GM06990 (cell line): ENCODE data around the gene GLIS1.

ENCODE experiments used
- DNase-seq: peaks from one replicate; pipeline ENCODE4 v3.0.0-alpha.2; 2011; ENCODE audit not compliant: insufficient read length; ENCODE audit errors: extremely low read depth
- H3K27me3 ChIP-seq: replicated peaks from 2 replicates; pipeline ENCODE4 v1.6.0; 2011; ENCODE audit warnings: low read length; ENCODE audit not compliant: control insufficient read depth, insufficient read depth
- H3K36me3 ChIP-seq: 2 replicates; pipeline ENCODE4 v1.5.1; 2011; ENCODE audit warnings: low read length; ENCODE audit not compliant: control insufficient read depth, insufficient read depth
- H3K4me3 ChIP-seq: replicated peaks from 2 replicates; pipeline ENCODE4 v1.5.1; 2011; ENCODE audit warnings: low read depth, mild to moderate bottlenecking, control low read depth, low read length
- TF ChIP-seq, protein P1 (sequence below): IDR thresholded peaks from 2 replicates; pipeline ENCODE4 v1.5.1; 2011; ENCODE audit warnings: low read length, control low read depth, mild to moderate bottlenecking, inconsistent platforms; ENCODE audit not compliant: insufficient read depth, poor library complexity, severe bottlenecking

Gene GLIS1

DNA sequence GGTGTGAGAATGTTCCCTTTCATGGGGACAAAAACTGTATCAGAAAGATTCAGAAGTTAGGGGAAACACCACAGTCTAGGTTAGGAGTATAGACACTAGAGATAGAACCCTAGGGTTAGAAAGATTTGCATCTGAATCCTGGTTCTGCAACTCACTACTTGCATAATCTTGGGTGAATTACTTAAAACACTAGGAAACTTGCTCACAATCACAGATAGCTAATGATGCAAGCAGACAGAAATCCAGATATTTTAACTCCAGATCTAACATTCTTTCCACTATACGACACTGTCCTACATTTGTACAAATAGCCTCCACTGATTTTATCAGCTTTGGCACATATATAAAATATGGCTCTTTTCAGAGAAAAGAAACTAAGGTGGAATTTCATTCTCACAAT is 30.8 kb upstream of the GLIS1 start:
- Histone ChIP-seq H3K36me3 (no peaks in the 10 kb centered on the region; the same call in 1 of the 2 replicates), H3K27me3 (no peaks in the 10 kb centered on the region), H3K4me3 (no peak overlapping the region)
- TF ChIP-seq, protein P1, sequence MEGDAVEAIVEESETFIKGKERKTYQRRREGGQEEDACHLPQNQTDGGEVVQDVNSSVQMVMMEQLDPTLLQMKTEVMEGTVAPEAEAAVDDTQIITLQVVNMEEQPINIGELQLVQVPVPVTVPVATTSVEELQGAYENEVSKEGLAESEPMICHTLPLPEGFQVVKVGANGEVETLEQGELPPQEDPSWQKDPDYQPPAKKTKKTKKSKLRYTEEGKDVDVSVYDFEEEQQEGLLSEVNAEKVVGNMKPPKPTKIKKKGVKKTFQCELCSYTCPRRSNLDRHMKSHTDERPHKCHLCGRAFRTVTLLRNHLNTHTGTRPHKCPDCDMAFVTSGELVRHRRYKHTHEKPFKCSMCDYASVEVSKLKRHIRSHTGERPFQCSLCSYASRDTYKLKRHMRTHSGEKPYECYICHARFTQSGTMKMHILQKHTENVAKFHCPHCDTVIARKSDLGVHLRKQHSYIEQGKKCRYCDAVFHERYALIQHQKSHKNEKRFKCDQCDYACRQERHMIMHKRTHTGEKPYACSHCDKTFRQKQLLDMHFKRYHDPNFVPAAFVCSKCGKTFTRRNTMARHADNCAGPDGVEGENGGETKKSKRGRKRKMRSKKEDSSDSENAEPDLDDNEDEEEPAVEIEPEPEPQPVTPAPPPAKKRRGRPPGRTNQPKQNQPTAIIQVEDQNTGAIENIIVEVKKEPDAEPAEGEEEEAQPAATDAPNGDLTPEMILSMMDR = no peak
- no peak for DNase-seq

DNA sequence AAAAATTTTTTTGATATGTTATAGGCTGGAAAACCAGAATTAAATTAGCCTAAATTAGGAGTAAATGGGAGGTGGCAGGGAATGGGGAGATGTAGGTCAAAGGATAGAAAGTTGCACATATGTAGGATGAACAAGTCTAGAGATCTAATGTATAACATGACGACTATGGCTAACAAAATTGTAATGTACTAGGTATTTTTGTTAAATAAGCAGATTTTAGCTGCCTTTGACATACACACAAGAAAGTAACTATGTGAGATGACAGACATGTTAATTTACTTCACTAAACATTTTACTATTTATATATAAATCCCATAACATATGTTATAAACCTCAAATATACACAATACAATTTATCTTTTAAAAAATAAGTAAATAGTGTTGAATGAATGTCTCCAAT is 30.2 kb upstream of the GLIS1 start:
- TF ChIP-seq, protein P1 = no peak
- no peak overlapping the region for H3K4me3 ChIP-seq
- DNase-seq = no peak
- H3K27me3 ChIP-seq = no peaks in the 10 kb centered on the region
- no peaks in the 10 kb centered on the region; the same call in 1 of the 2 replicates for H3K36me3 ChIP-seq

DNA sequence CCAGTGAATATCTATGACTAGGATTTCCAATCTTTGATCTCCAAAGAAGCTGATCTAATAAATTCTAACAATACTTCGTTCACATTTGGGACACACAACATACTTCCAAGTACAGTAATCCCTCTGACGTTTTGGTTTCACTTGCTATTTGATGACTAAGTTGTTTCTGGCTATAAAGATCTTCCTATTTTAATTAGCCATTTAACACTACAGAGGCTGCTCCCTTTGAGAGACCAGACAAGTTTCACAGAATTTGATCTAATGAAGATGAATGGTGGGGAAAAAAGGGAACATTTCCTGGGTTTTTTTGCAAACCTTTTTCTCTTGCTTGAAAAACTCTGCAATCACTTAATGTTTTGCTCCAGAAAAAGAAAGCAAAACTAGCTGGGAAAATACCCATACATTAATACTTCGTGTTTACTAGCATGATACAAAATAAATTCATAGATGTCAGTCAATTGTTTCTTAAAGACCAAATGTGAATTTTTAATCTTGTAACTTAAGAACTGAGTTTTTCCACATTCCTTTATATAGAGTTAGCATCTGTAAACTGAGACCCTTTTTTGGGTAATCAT is 28.0 kb upstream of the GLIS1 start:
- Histone ChIP-seq H3K4me3 (no peak overlapping the region; the same call in none of the 2 replicates), H3K27me3 (no peaks in the 10 kb centered on the region), H3K36me3 (no peaks in the 10 kb centered on the region; the same call in 1 of the 2 replicates)
- no peak for DNase-seq
- TF ChIP-seq, protein P1 = no peak

DNA sequence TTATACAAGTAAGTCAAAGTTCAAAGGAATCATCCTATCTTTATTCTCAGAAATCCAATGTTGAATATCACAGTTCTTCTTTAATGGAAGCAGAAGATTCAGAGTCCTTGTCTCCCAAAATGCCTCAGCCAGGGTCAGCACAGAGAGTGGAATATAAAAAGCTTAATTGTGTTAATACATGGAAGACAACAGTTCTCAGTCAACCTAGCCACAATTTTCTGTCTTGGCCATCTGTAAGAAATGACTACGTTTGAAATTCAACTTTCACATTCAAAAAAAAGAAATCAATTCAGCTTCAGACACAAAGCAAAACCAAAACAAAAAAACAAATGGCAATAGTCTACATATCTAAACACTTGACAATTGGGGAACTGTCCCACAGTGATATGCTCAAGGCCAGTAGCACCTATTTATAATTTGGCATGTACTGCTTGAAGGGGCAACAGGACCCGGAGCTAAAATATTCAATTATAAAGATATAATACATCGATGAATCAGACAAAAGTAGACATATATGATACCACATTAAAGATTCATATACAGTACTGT is 27.3 kb upstream of the GLIS1 start:
- TF ChIP-seq, protein P1 = no peak

DNA sequence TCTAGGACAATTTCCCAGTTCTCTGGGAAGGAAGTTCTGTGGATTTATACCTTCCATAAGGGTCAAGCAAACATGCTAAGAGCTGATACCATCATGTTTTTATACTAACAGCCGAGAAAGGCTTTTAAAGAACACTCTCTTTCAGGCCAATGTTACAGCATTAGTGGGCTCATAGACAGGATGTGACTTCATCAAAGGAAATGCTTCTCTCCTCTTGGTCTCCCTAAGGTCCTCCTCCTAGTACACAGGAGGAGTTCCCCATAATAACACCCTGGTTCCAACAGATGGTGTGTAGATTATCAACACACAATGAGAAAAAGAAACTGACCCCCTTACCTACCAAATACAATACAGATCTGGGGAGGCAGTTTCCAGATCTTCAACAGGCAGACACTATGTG is 26.7 kb upstream of the GLIS1 start:
- TF ChIP-seq, protein P1 = no peak
- DNase-seq = no peak
- no peaks in the 10 kb centered on the region for H3K36me3 ChIP-seq

More for the DNA sequence above, 27.3 kb upstream of the GLIS1 start:
- H3K27me3 ChIP-seq = no peaks in the 10 kb centered on the region
- no peaks in the 10 kb centered on the region; the same call in 1 of the 2 replicates for H3K36me3 ChIP-seq
- DNase-seq = no peak
- H3K4me3 ChIP-seq = no peak overlapping the region; the same call in 1 of the 2 replicates

More for the DNA sequence above, 26.7 kb upstream of the GLIS1 start:
- Histone ChIP-seq H3K4me3 (no peak overlapping the region), H3K27me3 (no peaks in the 10 kb centered on the region)
